ENCODE results near the gene SFTA2. TPM values are rescaled to one million over a fixed set of nuclear protein-coding genes. Genes with fewer than 3 reads are reported as not detected.
"Not testable (repeated sequence)": the region's sequence is repeated elsewhere in the genome, so short reads cannot be mapped to it uniquely, and the experiment has no call there.

SFTA2 gene
- total RNA-seq, 1 donor from 2014 or later, result 2.8 TPM

GRCh38 chr6:30903236-30903635 lies 28.7 kb downstream of the SFTA2 start:
- no peaks in the 10 kb centered on the region for H3K36me3 Mint-ChIP-seq (ENCODE audit: low read depth, unreplicated experiment)
- H3K27me3 Mint-ChIP-seq (ENCODE audit: unreplicated experiment), result peaks cover 2% of the 10 kb centered on the region
- peaks cover 2% of the 10 kb centered on the region for H3K4me1 Mint-ChIP-seq (ENCODE audit: unreplicated experiment)
- no peak overlapping the region for H3K27ac Mint-ChIP-seq (ENCODE audit: unreplicated experiment)
- TF ChIP-seq, protein P1, sequence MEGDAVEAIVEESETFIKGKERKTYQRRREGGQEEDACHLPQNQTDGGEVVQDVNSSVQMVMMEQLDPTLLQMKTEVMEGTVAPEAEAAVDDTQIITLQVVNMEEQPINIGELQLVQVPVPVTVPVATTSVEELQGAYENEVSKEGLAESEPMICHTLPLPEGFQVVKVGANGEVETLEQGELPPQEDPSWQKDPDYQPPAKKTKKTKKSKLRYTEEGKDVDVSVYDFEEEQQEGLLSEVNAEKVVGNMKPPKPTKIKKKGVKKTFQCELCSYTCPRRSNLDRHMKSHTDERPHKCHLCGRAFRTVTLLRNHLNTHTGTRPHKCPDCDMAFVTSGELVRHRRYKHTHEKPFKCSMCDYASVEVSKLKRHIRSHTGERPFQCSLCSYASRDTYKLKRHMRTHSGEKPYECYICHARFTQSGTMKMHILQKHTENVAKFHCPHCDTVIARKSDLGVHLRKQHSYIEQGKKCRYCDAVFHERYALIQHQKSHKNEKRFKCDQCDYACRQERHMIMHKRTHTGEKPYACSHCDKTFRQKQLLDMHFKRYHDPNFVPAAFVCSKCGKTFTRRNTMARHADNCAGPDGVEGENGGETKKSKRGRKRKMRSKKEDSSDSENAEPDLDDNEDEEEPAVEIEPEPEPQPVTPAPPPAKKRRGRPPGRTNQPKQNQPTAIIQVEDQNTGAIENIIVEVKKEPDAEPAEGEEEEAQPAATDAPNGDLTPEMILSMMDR (IDR thresholded peaks at IDR 0.05; ENCODE audit: unreplicated experiment), result no peak
- DNase-seq (ENCODE audit: low spot score), result no peak
- H3K4me3 Mint-ChIP-seq (ENCODE audit: unreplicated experiment), result no peak overlapping the region
- H3K9me3 Mint-ChIP-seq (ENCODE audit: unreplicated experiment), result no peaks in the 10 kb centered on the region

- no peak overlapping the region for H3K27ac Mint-ChIP-seq (ENCODE audit: unreplicated experiment)
These were observed 29.3 kb downstream of the SFTA2 start for GRCh38 chr6:30902709-30903108.

GRCh38 chr6:30902196-30902595 lies 29.8 kb downstream of the SFTA2 start:
- H3K4me3 Mint-ChIP-seq (ENCODE audit: unreplicated experiment); H3K9me3 Mint-ChIP-seq (ENCODE audit: unreplicated experiment); H3K4me1 Mint-ChIP-seq (ENCODE audit: unreplicated experiment); DNase-seq (ENCODE audit: low spot score); H3K27me3 Mint-ChIP-seq (ENCODE audit: unreplicated experiment); H3K36me3 Mint-ChIP-seq (ENCODE audit: low read depth, unreplicated experiment); H3K27ac Mint-ChIP-seq (ENCODE audit: unreplicated experiment): not testable (repeated sequence)

More at GRCh38 chr6:30902709-30903108, 29.3 kb downstream of the SFTA2 start:
- peaks cover 3% of the 10 kb centered on the region for H3K27me3 Mint-ChIP-seq (ENCODE audit: unreplicated experiment)
- no peak overlapping the region for H3K4me3 Mint-ChIP-seq (ENCODE audit: unreplicated experiment)
- no peak for DNase-seq (ENCODE audit: low spot score)
- TF ChIP-seq, protein P1 (IDR thresholded peaks at IDR 0.05; ENCODE audit: unreplicated experiment), result no peak
- H3K4me1 Mint-ChIP-seq (ENCODE audit: unreplicated experiment), result no peaks in the 10 kb centered on the region
- H3K36me3 Mint-ChIP-seq (ENCODE audit: low read depth, unreplicated experiment), result no peaks in the 10 kb centered on the region
- no peaks in the 10 kb centered on the region for H3K9me3 Mint-ChIP-seq (ENCODE audit: unreplicated experiment)

- H3K4me3 Mint-ChIP-seq (ENCODE audit: unreplicated experiment), result no peak overlapping the region
- peaks cover 3% of the 10 kb centered on the region for H3K27me3 Mint-ChIP-seq (ENCODE audit: unreplicated experiment)
- H3K4me1 Mint-ChIP-seq (ENCODE audit: unreplicated experiment), result no peaks in the 10 kb centered on the region
- no peaks in the 10 kb centered on the region for H3K9me3 Mint-ChIP-seq (ENCODE audit: unreplicated experiment)
- DNase-seq (ENCODE audit: low spot score), result no peak
- TF ChIP-seq, protein P1 (IDR thresholded peaks at IDR 0.05; ENCODE audit: unreplicated experiment), result no peak
- no peak overlapping the region for H3K27ac Mint-ChIP-seq (ENCODE audit: unreplicated experiment)
- no peaks in the 10 kb centered on the region for H3K36me3 Mint-ChIP-seq (ENCODE audit: low read depth, unreplicated experiment)
These were observed 30.5 kb downstream of the SFTA2 start for GRCh38 chr6:30901436-30901835.

DNA sequence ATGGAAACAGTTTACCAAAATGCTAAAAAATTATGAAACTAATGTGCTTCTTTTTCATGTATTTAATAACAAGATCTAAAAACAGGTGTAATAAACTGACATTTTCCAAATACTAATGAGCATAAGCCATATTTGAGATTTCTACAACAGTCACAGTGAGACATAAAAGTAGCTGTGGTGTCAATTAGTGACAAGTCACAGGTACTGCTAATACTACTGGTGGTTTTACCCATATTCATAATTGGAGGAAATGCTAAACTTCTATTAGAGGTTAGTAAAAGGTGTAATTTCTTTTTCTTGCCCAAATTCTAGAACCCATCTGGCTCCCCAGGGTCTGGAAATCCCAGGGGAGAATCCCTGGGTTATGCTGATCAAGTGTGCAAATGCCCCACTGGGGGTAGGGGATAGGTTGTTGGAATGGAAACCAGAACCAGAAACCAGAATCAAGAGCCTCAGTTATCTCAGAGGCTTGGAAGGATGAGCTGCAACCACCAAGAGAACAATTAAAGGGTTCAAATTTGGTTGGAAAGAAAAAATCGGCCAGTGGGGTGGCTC lies 31.0 kb downstream of the SFTA2 start:
- H3K36me3 Mint-ChIP-seq (ENCODE audit: low read depth, unreplicated experiment), result no peaks in the 10 kb centered on the region
- H3K9me3 Mint-ChIP-seq (ENCODE audit: unreplicated experiment), result no peaks in the 10 kb centered on the region
- peaks cover 4% of the 10 kb centered on the region for H3K27me3 Mint-ChIP-seq (ENCODE audit: unreplicated experiment)
- no peaks in the 10 kb centered on the region for H3K4me1 Mint-ChIP-seq (ENCODE audit: unreplicated experiment)
- no peak overlapping the region for H3K27ac Mint-ChIP-seq (ENCODE audit: unreplicated experiment)
- no peak overlapping the region for H3K4me3 Mint-ChIP-seq (ENCODE audit: unreplicated experiment)
- no peak for DNase-seq (ENCODE audit: low spot score)
- TF ChIP-seq, protein P1 (IDR thresholded peaks at IDR 0.05; ENCODE audit: unreplicated experiment), result no peak
